ENCODE results near the gene CALCOCO1.

DNA sequence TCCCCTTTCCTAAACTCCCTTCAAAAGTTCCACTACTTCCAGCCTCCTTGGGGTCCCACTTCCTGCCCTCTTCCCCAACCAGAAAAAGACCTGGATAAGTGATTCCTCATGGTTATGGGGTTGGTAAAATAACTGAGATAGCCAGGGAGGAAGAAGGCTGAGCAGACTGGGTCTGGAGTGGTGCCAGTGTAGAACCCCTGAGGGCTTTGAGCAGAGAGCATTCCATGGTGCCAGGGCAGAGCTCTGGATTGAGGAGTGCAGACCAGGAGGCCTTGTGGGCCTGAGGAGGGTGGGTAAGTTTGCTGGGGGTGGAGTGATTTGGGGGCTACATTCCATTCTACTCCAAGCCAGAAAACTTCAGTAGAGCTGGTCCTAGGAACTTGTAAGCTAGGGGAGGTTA lies 34.1 kb upstream of the CALCOCO1 start:
- TF ChIP-seq EZH2 (IDR thresholded peaks at IDR 0.05): no peak
- TF ChIP-seq, protein P1, sequence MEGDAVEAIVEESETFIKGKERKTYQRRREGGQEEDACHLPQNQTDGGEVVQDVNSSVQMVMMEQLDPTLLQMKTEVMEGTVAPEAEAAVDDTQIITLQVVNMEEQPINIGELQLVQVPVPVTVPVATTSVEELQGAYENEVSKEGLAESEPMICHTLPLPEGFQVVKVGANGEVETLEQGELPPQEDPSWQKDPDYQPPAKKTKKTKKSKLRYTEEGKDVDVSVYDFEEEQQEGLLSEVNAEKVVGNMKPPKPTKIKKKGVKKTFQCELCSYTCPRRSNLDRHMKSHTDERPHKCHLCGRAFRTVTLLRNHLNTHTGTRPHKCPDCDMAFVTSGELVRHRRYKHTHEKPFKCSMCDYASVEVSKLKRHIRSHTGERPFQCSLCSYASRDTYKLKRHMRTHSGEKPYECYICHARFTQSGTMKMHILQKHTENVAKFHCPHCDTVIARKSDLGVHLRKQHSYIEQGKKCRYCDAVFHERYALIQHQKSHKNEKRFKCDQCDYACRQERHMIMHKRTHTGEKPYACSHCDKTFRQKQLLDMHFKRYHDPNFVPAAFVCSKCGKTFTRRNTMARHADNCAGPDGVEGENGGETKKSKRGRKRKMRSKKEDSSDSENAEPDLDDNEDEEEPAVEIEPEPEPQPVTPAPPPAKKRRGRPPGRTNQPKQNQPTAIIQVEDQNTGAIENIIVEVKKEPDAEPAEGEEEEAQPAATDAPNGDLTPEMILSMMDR (IDR thresholded peaks at IDR 0.05): no peak
- TF ChIP-seq EZH2phosphoT487 (IDR thresholded peaks at IDR 0.05): no peak
